GM21528 (cell line): Measurements from ENCODE around the gene ANXA11.
A peak's percentile ranks its signal among the peaks of the same experiment; 100 is the strongest.
"Not testable (repeated sequence)": the region's sequence is repeated elsewhere in the genome, so short reads cannot be mapped to it uniquely, and the experiment has no call there.

Source experiments
- ATAC-seq: cut with Tn5 transposase; IDR thresholded peaks from one replicate; pipeline ENCODE4 v1.9.1; 2021; ENCODE audit warnings: mild to moderate bottlenecking, moderate library complexity; ENCODE audit not compliant: unreplicated experiment, low FRiP score

The ANXA11 gene

DNA sequence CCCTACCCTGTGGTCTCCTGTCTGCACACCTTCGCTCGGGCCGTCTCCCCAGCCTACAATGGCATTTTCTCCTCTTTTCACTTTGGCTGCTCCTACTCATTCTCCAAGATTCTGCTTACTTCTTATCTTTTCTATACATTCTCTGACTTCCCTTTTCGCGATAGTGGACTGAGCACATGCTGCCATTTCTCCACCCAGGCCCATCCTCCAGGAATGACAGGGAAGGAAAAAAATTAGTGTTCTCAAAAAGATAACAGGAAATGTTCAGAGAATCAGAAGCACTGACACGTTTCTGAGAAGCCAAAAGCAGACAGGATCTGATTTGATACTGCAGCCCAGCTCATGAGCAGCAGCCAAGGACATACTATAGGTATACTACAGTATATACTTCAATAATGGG is 6.4 kb upstream of the ANXA11 start:
- no peak for ATAC-seq

- no peak for ATAC-seq
Observed at GRCh38 chr10:80210259-80210658, 4.9 kb upstream of the ANXA11 start.

DNA sequence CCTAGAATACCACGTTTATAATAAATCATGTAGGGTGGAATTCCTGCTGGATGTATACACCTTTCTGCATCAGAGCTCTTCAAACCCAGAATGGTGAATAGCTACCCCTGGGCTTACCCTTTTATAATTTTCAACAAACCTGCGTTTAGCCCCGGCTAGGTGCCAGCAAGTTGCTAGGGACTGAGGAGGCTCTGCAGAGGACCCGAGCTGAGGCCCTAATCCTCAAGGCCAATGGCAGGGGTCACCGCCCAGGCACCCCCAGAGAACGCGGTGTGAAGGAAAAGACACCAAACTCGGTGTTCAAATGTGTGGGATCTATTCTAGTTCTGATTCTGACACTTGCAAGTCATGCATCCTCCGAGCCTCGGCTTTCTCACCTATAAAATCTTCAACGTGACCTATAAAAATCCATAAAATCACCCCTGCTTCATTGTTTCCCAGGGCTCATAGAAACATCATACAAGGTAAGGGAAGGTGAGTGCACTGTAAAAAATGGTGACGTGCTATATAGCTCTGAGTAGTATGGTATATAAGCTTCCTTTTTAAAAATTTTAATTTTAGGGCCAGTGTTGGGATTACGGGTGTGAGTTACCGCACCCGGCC is 2.5 kb upstream of the ANXA11 start:
- ATAC-seq: no peak

DNA sequence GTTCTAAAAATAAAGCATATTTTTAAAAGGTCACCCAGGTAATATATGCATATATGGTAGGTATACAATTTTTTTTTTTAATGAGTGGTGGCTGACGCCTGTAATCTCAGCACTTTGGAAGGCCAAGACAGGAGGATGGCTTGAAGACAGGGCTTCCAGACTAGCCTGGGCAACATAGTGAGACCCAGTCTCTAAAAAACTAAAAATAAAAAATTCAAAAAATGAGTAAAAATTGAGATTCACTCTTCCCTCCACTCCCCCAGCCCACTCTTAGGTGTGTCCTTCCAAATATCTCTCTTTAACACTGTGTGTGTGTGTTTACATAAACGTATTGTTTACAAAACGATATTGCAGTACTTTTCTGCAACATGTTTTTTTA is 929 bp upstream of the ANXA11 start:
- no peak for ATAC-seq

GRCh38 chr10:80204677-80205476 is 460 bp downstream of the ANXA11 start:
- peak; percentile 50 for ATAC-seq

- peak; percentile 1 for ATAC-seq
Observed at GRCh38 chr10:80203835-80204676, 1.3 kb downstream of the ANXA11 start.

DNA sequence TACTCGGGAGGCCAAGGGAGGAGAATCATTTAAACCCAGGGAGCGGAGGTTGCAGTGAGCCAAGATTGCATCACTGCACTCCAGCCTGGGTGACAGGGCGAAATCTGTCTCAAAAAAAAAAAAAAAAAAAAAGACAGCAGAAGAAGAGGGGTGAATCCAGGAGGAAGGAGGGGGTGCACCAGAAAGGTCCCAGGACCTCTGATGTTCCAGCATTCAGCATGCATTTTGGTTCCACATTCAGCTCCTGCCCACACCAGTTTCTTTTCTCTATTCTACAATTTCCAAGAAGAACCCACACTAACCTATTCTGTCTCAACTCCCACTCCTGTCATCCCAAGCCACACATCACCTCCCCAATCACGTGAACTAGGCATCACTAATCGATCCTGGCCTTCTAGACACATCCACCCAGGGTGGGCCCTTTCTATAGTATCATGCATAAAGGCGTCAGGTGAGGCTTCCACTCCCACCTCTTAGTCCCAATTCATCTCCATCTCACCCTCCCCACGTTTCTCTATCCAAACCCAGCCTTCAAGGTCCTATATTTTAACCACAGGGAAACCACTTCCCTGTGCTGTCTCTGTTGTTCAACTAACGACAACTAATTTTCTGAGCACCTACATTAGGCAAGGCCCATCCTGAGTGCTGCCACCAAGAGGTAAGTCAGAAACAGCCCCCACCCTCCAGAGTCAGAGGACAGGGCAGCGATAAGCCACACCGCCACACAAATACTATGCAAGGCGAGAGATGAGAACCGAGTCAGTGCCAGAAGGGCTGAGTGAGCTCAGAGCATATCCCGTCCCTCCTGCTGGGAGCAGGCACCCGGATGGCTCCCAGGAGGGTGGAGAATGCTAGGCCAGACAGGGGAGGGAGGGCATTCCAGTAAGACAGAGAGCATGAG is 2.2 kb downstream of the ANXA11 start:
- ATAC-seq: peak; percentile 56

GRCh38 chr10:80202530-80202929 is 2.8 kb downstream of the ANXA11 start:
- ATAC-seq: not testable (repeated sequence)

- ATAC-seq: no peak
Observed at GRCh38 chr10:80201608-80202141, 3.7 kb downstream of the ANXA11 start.

- ATAC-seq: no peak
Observed at GRCh38 chr10:80200687-80201086, 4.7 kb downstream of the ANXA11 start.

- ATAC-seq: no peak
Observed at GRCh38 chr10:80200259-80200658, 5.1 kb downstream of the ANXA11 start.

DNA sequence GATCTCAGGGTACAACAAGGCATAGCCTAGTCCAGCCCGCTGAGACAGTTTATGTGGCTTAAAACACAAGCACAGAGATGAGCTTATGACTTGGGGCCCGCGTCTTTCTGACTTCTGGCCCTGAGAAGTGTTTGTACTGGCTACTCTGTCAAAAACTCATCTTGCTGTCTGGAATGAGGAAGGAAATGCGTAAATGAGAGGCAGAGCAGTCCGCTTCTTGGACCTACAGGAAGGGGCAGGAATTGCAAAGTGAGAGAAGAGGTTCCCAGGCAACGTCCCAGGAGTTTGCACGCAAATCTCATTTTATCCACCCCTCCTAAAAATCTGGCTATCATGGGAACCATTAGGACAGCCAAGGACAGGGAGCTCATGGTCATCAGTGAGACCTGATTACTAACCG is 5.5 kb downstream of the ANXA11 start:
- ATAC-seq: no peak

DNA sequence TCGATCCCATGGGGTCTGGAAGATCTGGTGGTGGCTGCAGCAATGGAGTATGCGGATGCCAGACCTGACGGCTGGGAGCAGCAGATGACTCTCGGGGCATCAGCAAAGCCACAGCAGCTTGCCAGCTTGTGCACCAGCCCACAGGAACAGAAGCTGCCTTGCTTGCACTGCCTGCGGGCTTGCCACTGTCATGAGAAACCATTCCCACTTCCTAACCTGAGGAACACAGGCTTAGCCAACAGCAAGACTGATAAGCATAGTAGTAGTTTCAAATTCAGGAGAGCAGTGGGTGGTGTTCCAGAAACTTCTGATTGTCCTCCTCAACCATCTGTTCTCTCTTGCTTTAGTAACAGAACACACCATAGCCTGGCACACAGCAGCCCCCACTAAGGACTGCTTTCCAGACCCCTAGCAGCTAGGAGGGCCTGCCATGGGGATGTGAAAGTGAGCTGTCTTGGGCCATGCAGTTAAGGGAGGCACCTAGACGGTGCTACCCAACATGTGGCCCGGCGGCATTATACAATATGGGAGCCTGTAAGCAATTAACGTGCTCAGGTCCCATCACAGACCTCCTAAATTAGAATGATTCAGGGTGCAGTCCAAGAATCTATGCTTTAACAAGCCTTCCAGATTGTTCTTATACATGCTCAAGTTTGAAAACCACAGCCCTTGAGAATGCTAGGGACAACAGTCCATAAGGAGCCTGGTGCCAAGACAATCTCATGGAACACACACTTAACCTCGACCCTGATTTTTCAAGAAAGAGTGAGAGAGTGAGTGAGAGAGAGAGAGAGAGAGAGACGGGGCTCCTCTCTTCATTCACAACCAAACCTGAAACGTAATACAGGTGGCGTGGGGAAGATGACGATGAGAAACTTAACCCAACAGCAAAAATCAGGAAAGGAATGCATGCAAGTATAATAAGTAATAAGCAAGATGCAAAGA is 7.1 kb downstream of the ANXA11 start:
- no peak for ATAC-seq

GRCh38 chr10:80196950-80197315 is 8.4 kb downstream of the ANXA11 start:
- ATAC-seq: peak; percentile 6

DNA sequence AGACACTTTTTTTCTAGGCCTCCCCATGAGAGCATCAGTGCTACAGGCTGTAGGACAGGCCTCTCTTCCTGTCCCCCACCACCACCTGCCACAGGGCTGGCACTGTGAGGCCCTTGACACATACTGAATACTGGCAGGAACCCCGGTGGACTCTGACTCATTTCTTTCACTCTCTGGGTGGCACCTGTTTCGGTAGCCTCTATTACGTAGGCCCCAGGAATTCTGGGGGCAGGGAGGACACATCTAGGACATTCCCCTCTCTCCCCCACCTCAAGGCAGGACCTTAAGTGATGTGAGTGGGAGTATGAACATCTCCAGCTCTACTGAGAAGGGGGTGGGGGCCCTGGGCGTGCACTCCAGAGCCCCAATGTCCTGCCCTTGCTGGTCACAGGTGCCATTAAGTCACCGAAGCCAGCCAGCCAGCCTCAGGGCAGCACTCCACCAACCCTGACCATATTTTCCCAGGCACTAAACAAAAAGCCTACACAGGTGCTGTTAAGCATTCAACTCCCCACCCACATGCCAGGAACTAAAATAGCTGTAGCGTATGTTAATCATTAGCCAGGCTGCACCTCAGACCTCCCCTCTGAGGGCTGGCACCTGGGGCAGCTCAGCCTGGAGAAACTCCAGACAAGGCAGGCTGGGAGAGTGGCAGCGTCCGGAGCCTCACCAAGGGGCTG is 8.9 kb downstream of the ANXA11 start:
- peak; percentile 84 for ATAC-seq

GRCh38 chr10:80195046-80195574 is 10.2 kb downstream of the ANXA11 start:
- no peak for ATAC-seq

GRCh38 chr10:80194373-80195045 is 10.8 kb downstream of the ANXA11 start:
- no peak for ATAC-seq

DNA sequence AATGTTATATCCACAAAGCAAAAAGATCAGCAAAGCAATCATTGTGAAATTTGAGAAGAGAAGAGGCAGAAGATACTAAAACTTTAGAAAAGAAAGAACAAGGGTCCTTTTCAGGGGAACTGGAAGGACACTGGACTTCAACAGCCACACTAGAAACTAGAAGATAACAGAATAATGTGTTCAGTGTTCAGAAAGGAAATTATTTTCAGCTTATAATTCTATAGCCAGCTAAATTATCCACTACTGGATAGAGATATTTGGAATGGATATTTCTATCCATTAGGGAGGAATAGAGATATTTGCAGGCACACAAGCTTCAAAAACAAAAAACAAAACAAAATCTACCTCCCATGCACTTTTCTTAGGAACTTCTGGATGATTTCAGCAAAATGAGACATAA is 12.8 kb downstream of the ANXA11 start:
- no peak for ATAC-seq
